Measurements from ENCODE around the gene L3MBTL4.

DNA sequence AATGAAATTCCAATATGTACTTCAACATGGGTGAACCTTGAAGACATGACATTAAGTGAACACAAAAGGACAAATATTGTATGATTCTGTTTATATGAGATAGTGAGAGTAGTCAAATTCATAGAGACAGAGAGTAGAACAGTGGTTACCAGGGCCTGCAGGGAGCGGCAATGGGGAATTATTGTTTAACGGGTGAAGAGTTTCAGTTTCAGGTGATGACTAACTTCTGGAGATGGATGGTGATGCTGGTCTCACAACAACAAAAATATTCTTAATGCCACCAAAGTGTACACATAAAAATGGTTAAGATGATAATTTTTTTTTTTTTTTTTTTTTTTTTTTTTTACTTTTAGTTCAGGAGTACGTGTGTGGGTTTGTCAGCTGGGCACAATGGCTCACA is 410.0 kb downstream of the L3MBTL4 start:
- TF ChIP-seq, protein P1, sequence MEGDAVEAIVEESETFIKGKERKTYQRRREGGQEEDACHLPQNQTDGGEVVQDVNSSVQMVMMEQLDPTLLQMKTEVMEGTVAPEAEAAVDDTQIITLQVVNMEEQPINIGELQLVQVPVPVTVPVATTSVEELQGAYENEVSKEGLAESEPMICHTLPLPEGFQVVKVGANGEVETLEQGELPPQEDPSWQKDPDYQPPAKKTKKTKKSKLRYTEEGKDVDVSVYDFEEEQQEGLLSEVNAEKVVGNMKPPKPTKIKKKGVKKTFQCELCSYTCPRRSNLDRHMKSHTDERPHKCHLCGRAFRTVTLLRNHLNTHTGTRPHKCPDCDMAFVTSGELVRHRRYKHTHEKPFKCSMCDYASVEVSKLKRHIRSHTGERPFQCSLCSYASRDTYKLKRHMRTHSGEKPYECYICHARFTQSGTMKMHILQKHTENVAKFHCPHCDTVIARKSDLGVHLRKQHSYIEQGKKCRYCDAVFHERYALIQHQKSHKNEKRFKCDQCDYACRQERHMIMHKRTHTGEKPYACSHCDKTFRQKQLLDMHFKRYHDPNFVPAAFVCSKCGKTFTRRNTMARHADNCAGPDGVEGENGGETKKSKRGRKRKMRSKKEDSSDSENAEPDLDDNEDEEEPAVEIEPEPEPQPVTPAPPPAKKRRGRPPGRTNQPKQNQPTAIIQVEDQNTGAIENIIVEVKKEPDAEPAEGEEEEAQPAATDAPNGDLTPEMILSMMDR (IDR thresholded peaks at IDR 0.05), result no peak
- TF ChIP-seq POLR2A (IDR thresholded peaks at IDR 0.05), result no peak
